Mucosa of descending colon (tissue), 3 donors: ENCODE measurements around the gene SGSH. TPM values are rescaled to one million over a fixed set of nuclear protein-coding genes. Genes with fewer than 3 reads are reported as not detected.

ENCODE experiments used
- ATAC-seq: fragments of 200-7000 bp; cut with Tn5 transposase; one replicate; pipeline ENCODE4 v1.9.1; 2020; ENCODE audit warnings: mild to moderate bottlenecking, moderate library complexity
- DNase-seq, 3 donors: peaks; one replicate each; pipeline ENCODE4 v3.0.0-alpha.2; 2020
- H3K36me3 ChIP-seq: fragments of 200-600 bp; one replicate; pipeline ENCODE4 v1.8.0; 2021; ENCODE audit warnings: low read depth, mild to moderate bottlenecking
- H3K4me1 ChIP-seq: fragments of 200-600 bp; one replicate; pipeline ENCODE4 v1.8.0; 2021; ENCODE audit warnings: low read depth, mild to moderate bottlenecking
- H3K4me3 ChIP-seq: fragments of 200-600 bp; one replicate; pipeline ENCODE4 v1.8.0; 2021; ENCODE audit warnings: mild to moderate bottlenecking
- H3K9me3 ChIP-seq: fragments of 200-600 bp; one replicate; pipeline ENCODE4 v1.8.0; 2021; ENCODE audit warnings: mild to moderate bottlenecking
- CTCF ChIP-seq: fragments of 200-600 bp; IDR thresholded peaks from one replicate; pipeline ENCODE4 v1.8.0; 2022; ENCODE audit warnings: antibody characterized with exemption, mild to moderate bottlenecking
- intact Hi-C, 2 donors: fragments of 100-400 bp; cut with DNase I in 1 of 2; cut with micrococcal nuclease in 1 of 2; formaldehyde crosslinking; loops; one replicate each; pipeline versions ENCODE4 v1.11.0 to v1.11.1; 2022; cut with DNase I, micrococcal nuclease
- total RNA-seq, 3 donors: library from RNA; stranded (reverse); fragmentation: NEBNext Ultra II Directional in 2 of 3; extraction: Animal tissue kit (Norgen Biotek cat#: 25700) in 2 of 3; gene quantifications; one replicate each; pipeline versions ENCODE4 v1.2.1 to v1.2.4, GENCODE V29; 2021 to 2023
- donor health status: DM: no; HTN: no; CAD: no; lungs with moderate emphysema.
- donor health status: DM: no; HTN: no; CAD: no.
- donor health status: DM: no; HTN: yes; CAD: no.

Gene SGSH
- total RNA-seq, 3 donors from 2014 or later: 39.7 to 44.8 (median 42.5) TPM

GRCh38 chr17:80183581-80184422 lies 36.3 kb downstream of the SGSH start:
- intact Hi-C loops: no loop called here
- no peak for TF ChIP-seq CTCF
- ATAC-seq (no peak), DNase-seq (no peak)
- peaks cover 5% of the 10 kb centered on the region for H3K4me1 ChIP-seq
- H3K36me3 ChIP-seq: no peaks in the 10 kb centered on the region
- no peak overlapping the region for H3K4me3 ChIP-seq
- H3K9me3 ChIP-seq: no peaks in the 10 kb centered on the region

DNA sequence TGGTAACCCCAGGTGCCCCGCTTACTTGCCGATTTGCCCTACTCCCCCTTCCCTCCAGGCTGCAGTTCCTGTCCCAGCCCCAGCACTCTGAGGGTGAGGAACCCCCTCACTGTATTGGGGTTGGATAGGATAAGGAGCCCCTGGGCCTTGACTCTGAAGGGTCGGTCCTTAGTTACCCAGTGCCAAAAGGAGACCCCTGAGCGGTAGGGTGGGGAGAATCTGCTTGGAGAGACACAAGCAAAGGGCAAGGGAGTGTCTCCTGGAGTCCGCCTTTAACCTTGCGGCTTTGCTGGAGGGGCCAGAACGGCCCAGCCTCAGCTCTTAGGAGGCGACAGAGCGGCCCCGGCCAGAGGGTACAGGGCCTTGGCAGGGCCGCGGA lies 37.3 kb downstream of the SGSH start:
- H3K9me3 ChIP-seq: no peaks in the 10 kb centered on the region
- peaks cover 5% of the 10 kb centered on the region for H3K4me1 ChIP-seq
- ATAC-seq (no peak), DNase-seq (no peak)
- no peaks in the 10 kb centered on the region for H3K36me3 ChIP-seq
- intact Hi-C loops: no loop called here
- H3K4me3 ChIP-seq: no peak overlapping the region
- no peak for TF ChIP-seq CTCF

DNA sequence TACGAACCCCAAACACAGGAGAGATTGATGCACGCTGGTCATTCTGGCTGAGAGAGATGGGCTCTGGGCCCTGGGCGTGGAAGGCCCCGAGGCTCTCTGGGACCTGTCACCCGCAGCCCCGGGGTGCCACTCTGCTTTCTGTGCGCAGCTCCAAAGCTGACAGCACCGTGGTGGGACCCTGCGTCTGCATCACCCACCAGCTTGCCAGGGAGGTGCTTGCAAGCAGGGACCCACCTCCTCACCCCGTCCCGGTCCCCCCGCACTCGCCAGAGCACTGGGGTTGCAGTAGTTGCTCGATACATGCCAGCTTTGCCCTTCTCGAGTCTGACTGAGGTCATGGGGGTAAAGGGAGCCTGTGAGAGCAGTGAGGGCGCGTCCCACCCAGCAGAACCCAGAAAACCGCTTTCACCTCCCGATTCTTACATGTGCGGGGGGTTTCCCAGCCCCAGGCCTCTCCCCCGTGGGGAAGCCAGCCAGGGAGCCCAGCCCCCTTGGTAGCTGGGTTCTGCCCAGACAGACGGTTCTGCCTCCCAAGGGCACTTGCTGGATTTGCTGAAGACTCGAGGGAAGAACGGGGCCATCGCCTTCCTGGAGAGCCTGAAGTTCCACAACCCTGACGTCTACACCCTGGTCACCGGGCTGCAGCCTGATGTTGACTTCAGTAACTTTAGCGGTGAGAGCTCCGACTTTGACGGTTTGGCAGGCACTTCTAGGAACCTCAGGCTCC lies 37.9 kb downstream of the SGSH start:
- no peak for TF ChIP-seq CTCF
- DNase-seq (no peak), ATAC-seq (no peak)
- Histone ChIP-seq H3K9me3 (no peaks in the 10 kb centered on the region), H3K4me3 (no peak overlapping the region), H3K36me3 (no peaks in the 10 kb centered on the region), H3K4me1 (no peaks in the 10 kb centered on the region)
- intact Hi-C loops: no loop called here

GRCh38 chr17:80181431-80181830 lies 38.7 kb downstream of the SGSH start:
- no peak overlapping the region for H3K4me3 ChIP-seq
- no peaks in the 10 kb centered on the region for H3K4me1 ChIP-seq
- TF ChIP-seq CTCF: no peak
- intact Hi-C loops: no loop called here
- H3K36me3 ChIP-seq: no peaks in the 10 kb centered on the region
- no peaks in the 10 kb centered on the region for H3K9me3 ChIP-seq
- no peak for ATAC-seq
- DNase-seq: no peak

DNA sequence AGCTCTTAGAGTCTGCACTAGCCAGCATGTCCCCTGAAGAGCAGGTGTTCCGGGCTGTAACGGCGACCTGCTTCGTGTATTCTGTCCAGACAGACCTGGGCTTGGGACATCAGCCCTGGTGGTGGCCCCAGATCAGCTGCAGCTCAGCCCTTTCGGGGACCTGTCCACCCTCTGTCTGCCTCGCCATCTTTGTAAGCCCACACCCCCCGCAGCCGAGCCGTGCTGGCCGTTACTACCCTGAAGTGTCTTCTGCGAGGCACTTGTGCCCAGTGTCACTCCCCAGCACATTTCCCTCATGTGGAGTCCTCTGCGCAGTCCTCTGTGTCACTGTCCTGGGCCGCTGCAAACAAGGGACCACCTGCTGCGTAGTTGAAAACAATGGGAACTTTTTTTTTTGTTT lies 39.9 kb downstream of the SGSH start:
- H3K4me1 ChIP-seq: no peaks in the 10 kb centered on the region
- no peak overlapping the region for H3K4me3 ChIP-seq
- intact Hi-C loops: no loop called here
- no peaks in the 10 kb centered on the region for H3K36me3 ChIP-seq
- ATAC-seq: no peak
- no peak for TF ChIP-seq CTCF
- DNase-seq: no peak
- H3K9me3 ChIP-seq: no peaks in the 10 kb centered on the region
